HG03342 (cell line): ENCODE measurements around the gene RNF20.
"Not testable (repeated sequence)": the region's sequence is repeated elsewhere in the genome, so short reads cannot be mapped to it uniquely, and the experiment has no call there.

ENCODE experiments used
- ATAC-seq: cut with Tn5 transposase; IDR thresholded peaks from one replicate; pipeline ENCODE4 v1.9.1; 2021; ENCODE audit warnings: mild to moderate bottlenecking, moderate library complexity; ENCODE audit not compliant: unreplicated experiment

The RNF20 gene

GRCh38 chr9:101533334-101534204, at the start of gene RNF20:
Gene RNF20 (plus strand): TSS chr9:101533853. CDS start chr9:101535424, 1,571 bp downstream.
- ATAC-seq: peak; percentile 98

GRCh38 chr9:101484046-101484445, 49.6 kb upstream of the RNF20 start:
- no peak for ATAC-seq

- ATAC-seq: no peak
Observed at GRCh38 chr9:101485924-101486692, 47.5 kb upstream of the RNF20 start.

- ATAC-seq: no peak
Observed at GRCh38 chr9:101486693-101487442, 46.8 kb upstream of the RNF20 start.

GRCh38 chr9:101487443-101487840, 46.2 kb upstream of the RNF20 start:
- ATAC-seq: no peak

- ATAC-seq: no peak
Observed at GRCh38 chr9:101495810-101496209, 37.8 kb upstream of the RNF20 start.

GRCh38 chr9:101498323-101498722, 35.3 kb upstream of the RNF20 start:
- no peak for ATAC-seq

GRCh38 chr9:101504188-101504587, 29.5 kb upstream of the RNF20 start:
- no peak for ATAC-seq

- no peak for ATAC-seq
Observed at GRCh38 chr9:101508211-101508610, 25.4 kb upstream of the RNF20 start.

- no peak for ATAC-seq
Observed at GRCh38 chr9:101509572-101509971, 24.1 kb upstream of the RNF20 start.

- no peak for ATAC-seq
Observed at GRCh38 chr9:101510459-101510858, 23.2 kb upstream of the RNF20 start.

GRCh38 chr9:101511009-101511408, 22.6 kb upstream of the RNF20 start:
- no peak for ATAC-seq

- no peak for ATAC-seq
Observed at GRCh38 chr9:101512116-101512515, 21.5 kb upstream of the RNF20 start.

GRCh38 chr9:101513351-101513750, 20.3 kb upstream of the RNF20 start:
- ATAC-seq: no peak

- ATAC-seq: no peak
Observed at GRCh38 chr9:101514071-101514470, 19.6 kb upstream of the RNF20 start.

- ATAC-seq: no peak
Observed at GRCh38 chr9:101516655-101517054, 17.0 kb upstream of the RNF20 start.

GRCh38 chr9:101518489-101518888, 15.2 kb upstream of the RNF20 start:
- not testable (repeated sequence) for ATAC-seq

- ATAC-seq: no peak
Observed at GRCh38 chr9:101524371-101524770, 9.3 kb upstream of the RNF20 start.

- no peak for ATAC-seq
Observed at GRCh38 chr9:101527066-101527465, 6.6 kb upstream of the RNF20 start.

GRCh38 chr9:101528015-101528414, 5.6 kb upstream of the RNF20 start:
- no peak for ATAC-seq

GRCh38 chr9:101530076-101530711, 3.5 kb upstream of the RNF20 start:
- peak; percentile 44 for ATAC-seq
